Activated T-helper 1 cell treated with Interleukin-2 at 50 U/mL for 16 hours (primary cell): ENCODE results near the gene PCGF2.
"Not testable (repeated sequence)": the region's sequence is repeated elsewhere in the genome, so short reads cannot be mapped to it uniquely, and the experiment has no call there.

Experiments used
- DNase-seq: peaks from one replicate; pipeline ENCODE4 v3.0.0-alpha.2; 2020; ENCODE audit warnings: low read depth

Gene PCGF2

GRCh38 chr17:38735161-38735997 lies 12.8 kb downstream of the PCGF2 start:
- peak; percentile 56 for DNase-seq

DNA sequence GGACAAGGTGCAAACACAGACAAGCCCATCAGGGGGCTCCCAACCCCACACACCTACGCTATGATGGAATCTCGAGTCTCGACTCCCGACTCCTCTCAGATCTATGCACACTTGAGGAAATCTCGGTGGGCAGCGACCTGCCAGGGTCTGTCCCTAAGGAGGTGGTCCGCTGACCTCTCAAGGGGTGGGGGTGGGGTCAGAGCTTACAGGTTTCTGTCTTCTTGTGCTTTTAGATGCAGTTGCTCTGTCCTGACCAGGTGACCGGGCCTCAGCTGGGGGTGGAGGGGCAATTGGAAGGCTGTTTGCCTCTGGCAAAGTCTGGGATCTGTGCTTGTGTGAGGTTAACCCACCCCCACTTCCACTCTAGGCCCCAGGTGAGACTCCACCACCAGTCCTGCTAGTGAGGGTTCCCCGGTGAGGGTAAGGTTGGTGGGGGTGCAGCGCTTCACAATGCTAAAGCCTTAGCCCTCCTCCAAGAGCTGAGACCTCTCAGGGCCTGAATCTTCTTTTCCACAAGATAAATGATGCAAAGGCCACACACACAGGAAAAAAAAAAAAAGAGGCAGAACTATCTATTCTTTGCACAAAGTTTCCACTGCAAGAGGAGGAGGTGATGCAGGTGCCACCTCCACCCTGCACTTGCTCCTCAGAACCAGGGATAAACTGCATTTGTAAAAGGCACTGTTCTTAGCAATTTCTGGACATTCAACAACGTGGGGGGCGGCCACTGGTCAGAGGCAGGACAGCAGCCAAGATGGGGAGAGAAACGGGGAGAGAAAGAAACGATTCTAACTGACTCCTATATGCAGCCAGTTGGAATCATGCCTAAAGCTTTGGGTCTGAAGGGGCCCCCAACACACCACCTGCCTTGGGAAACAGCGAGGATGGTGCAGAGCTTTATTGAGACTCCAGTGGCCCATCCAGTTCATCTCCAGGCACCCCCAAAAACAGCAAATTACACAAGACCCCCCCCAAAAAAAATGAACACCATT lies 13.9 kb downstream of the PCGF2 start:
- no peak for DNase-seq

DNA sequence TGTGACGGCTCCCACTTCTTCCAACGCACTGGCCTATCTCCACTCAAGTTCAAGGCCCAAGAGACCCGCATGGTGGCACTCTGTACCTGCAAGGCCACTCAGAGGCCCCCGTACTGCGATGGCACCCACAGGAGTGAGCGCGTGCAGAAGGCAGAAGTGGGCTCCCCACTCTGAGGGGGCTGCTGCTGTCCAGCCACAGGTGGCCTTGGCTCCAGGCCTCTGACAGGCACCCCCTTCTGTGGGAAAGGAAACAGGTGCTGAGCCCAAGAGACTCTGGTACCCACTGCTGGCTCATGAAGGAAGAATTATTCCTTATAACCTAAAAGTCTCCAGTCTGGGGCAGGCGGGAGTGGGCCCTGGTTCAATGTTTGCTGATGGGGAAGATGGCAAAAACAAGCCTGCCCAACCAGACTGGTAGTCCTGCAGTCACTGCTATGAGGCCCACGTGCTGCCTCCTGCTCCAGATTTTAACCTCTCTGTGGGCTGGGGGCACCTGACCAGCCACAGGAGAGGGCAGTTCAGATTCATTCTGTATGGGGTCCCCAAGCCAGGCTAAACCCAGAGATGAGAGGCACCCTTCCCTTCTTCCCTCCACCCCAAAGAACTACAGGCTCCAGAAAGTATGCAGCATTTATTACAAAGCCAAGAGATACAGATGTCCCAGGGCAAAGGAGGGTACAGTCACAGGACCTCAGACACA lies 14.7 kb downstream of the PCGF2 start:
- no peak for DNase-seq

DNA sequence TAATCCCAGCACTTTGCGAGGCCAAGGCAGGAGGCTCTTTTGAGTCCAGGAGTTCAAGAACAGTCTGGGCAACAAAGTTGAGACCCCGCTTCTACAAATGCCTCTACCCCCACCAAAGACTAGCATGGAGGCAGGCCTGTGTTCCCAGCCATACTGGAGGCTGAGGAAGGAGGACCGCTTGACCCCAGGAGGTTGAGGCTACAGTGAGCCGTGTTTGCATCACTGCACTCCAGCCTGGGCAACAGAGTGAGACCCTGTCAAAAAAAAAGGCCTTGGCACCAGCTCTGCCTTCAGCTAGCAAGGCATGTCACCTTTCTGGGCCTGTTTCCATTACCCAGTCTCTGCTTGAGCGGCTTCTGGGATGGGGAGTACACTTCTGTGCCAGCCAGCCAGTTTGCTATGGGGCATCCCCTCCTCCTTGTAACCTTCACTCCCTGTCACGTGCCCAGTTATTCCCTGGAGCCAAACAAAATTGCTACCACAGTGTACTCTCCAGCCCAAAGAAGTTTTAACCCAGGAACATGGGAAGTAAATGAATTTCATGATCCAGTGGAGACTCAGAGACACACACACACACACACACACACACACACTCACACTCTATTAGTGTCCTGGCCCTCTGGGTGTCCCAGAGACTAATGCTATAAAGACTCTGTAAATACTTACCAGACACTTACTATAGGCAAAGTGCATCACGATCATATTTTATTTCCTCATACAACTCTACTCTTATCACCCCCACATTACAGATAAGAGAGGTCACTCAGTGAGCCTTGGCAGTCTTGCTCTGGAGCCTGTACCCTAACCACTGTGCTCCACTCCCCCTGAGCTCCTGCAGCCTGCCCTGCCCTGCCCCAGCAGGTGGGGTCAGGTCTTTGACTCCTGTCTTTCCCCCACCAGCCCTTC lies 15.5 kb downstream of the PCGF2 start:
- no peak for DNase-seq

DNA sequence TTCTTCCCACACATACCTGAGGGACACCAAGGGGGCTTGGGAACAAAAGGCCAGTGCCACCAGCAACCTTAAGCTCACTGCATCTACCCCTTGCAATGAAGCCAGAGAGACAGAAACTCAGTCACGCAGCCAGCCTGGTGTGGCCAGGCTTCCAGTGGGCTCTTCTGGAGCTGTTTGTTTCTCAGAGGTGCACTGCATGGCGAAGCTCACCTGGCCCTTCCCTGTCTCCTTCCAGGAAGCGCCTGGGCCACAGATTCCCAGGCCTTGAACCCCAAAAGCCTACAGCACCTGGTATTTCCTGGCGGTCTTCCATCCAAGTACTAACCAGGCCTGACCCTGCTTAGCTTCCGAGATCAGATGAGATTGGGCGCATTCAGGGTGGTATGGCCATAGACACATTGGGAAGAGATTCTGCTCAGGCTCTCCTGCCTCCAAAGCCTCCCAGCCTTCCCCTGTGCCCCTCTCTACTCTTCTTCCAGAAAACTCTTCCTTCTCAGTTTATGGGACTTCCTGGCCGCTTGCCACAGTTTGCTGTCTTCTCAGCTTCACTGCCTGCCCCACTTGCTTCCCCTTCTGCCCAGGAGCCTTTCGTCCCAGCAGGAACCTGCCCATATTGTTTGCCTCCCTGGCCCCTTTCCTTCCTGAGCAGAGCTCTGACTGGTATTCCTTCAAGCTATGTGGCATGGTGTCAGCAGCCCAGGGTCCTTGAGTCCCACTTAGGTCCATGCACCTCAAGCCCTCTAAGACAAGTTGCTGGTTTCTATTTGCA lies 16.4 kb downstream of the PCGF2 start:
- no peak for DNase-seq

DNA sequence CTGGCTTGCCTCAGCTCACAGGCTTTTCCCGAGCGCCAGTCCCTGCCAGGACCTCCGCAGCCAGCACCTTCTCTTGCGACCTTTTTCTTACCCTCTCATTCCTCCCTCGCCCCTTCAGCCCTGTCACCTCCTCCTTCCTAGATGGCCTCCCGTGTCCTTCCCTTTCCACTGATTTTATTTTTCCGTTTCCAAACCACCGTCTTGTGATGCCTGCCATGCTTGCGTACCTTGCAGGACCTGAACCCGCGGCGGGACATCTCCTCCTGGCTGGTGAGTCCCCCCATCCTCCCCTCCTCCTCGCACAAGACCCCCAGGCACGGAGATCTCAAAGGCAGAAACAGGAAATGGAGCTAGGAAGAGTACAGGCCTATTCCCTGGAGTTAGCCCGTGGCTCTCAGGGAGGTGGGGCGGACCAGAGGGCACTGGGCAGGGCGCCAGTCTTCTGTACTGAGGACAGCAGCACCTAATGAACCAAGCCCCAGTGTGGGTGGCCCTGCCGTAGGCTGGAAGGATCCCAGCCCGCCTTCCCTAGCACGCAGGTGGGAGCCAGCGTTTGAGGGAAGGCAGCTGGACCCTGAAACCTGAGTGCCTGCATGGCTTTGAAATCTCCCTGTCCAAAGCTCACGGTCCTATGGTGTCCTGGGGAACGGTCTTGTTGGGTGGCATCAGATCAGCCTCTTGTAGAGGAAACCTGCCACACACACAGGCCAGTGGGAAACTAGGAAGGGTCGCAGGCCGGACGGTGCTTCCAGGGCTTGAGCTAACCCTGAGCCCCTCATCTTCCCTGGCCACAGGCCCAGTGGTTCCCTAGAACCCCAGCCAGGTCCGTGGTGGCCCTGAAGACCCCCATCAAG lies 17.4 kb downstream of the PCGF2 start:
- DNase-seq: no peak

- DNase-seq: peak; percentile 85
Observed at GRCh38 chr17:38729886-38730525, 18.1 kb downstream of the PCGF2 start, which contains the start of gene CISD3. Gene CISD3 (plus strand): TSS chr17:38730341. CDS start chr17:38730359, 18 bp downstream.

DNA sequence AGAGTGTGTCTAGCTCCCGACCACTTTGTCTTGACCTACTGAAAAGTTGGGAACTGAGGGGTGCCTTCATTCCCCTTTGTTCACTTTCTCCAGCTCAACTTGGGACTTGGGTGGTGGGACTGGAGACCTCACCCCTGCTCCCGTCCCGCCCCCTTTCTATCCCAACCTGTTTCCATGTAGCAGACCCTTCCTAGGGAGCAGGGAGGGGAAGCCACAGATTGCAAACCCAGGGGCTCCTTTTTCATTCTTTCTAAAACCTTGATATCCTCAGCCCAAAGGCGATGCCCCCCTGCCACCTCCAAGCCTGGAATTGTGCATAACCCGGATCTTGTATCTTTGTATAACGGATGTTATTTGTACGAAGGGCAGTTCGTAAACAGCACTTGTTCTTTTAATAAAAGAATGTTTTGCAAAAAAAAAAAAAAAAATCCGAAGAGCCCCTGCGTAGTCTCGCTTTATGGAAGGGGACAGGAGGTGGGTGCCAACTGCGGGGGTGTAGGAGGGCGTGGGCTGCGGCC lies 18.7 kb downstream of the PCGF2 start:
- DNase-seq: no peak

DNA sequence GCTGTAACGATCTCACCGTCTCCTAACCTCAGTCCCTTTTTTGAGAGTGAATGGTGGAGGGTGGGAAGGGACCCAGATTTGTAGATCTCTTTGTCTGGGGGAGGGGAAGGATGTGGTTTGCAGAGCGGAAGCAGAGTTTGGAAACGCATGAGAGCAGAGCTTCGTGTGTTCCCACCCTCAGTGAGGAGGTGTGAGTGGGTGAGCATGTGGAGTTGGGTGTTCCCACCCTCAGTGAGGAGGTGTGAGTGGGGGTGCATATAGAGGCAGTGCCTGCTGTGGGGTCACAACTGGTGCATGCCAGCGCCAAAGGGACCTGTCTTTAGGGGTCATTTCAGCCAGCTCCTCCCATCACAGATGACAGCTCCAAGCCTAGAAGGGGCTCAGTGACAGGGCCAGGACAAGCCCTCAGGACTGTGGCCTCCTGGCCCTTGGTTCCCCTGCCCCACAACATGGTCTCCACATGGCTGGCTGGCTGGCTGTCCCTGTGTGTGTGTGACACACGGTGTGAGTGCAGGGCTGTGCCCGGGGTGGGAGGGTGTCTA lies 19.8 kb downstream of the PCGF2 start:
- peak; percentile 59 for DNase-seq

DNA sequence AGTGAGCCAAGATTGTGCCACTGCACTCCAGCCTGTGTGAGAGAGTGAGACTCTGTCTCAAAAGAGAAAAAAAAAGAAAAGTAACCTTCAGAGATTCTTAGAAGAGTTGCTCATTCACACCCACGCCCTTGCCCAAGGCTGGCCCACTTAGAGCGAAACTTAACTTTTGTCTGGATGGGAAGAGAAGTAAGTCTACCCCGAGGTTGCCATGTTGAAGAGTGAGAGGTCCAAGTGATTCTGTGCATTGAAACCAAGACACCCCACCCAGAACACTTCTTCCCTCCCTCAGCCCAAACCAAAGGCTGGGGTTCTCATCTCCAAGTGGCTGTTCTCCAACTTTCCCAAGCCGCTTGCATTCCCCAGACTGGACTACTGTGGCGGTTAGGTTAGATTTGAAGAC lies 20.4 kb downstream of the PCGF2 start:
- no peak for DNase-seq

GRCh38 chr17:38726145-38726544 lies 22.0 kb downstream of the PCGF2 start:
- DNase-seq: not testable (repeated sequence)

- no peak for DNase-seq
Observed at GRCh38 chr17:38725066-38725465, 23.1 kb downstream of the PCGF2 start.

GRCh38 chr17:38724337-38724988 lies 23.7 kb downstream of the PCGF2 start:
- DNase-seq: no peak

- no peak for DNase-seq
Observed at GRCh38 chr17:38721802-38722201, 26.3 kb downstream of the PCGF2 start.

GRCh38 chr17:38720941-38721340 lies 27.2 kb downstream of the PCGF2 start:
- DNase-seq: no peak

- DNase-seq: no peak
Observed at GRCh38 chr17:38719943-38720641, 28.0 kb downstream of the PCGF2 start.

DNA sequence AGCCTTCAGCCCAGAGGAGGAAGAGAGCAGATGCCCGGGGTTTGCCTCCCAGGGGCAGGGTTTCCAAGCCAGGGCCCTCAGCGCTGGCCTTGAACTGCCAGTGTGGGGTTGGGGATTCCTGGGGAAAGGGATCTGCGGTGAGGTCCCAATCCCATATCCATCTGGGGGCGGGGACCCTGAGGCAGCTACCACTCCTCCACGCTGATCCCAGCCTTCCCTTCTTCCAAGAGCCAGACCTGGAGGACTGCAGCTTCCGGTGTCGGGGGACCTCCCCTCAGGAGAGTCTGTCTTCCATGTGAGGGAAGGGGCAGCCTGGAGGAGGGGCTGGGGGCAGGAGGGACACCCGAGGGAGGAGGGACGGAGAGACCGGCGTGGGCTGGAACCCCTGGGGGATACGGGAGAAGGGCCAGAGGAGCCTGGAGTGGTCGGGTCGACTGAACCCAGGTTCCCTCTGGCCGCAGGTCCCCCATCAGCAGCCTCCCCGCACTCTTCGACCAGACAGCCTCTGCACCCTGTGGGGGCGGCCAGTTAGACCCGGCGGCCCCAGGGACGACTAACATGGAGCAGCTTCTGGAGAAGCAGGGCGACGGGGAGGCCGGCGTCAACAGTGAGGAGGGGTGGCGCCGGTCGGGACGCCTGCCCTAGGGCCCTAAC lies 28.7 kb downstream of the PCGF2 start:
- no peak for DNase-seq
